B cell (primary cell): ENCODE data around the gene IL19. TPM values are rescaled to one million over a fixed set of nuclear protein-coding genes. Genes with fewer than 3 reads are reported as not detected.
"Not testable (repeated sequence)": the region's sequence is repeated elsewhere in the genome, so short reads cannot be mapped to it uniquely, and the experiment has no call there.

Source experiments
- ATAC-seq: fragments of 200-7000 bp; cut with Tn5 transposase; one replicate; pipeline ENCODE4 v1.10.0; 2021; ENCODE audit warnings: low read depth, mild to moderate bottlenecking, moderate number of reproducible peaks, moderate library complexity
- CTCF ChIA-PET: fragments of 350-600 bp; sonication (Branson Sonifier 250); formaldehyde crosslinking; loops from one replicate; lab custom pipeline; 2021; ENCODE audit warnings: antibody characterized with exemption, inconsistent platforms; lab: Charles Lee
- POLR2A ChIA-PET: fragments of 350-600 bp; sonication (Branson Sonifier 250); formaldehyde crosslinking; loops from one replicate; lab custom pipeline; 2021; ENCODE audit warnings: antibody characterized with exemption; lab: Charles Lee
- DNase-seq: peaks from one replicate; pipeline ENCODE4 v3.0.0; 2013
- H2AFZ ChIP-seq: 2 replicates; pipeline ENCODE4 v1.6.1; 2012; ENCODE audit warnings: mild to moderate bottlenecking, low read depth, low read length; ENCODE audit not compliant: insufficient read depth, poor library complexity, severe bottlenecking
- H3K27ac ChIP-seq, 2 donors: 1 replicate in 1 of 2; 2 replicates in 1 of 2; pipeline ENCODE4 v1.5.1; 2012 to 2013; ENCODE audit warnings: low read length in 2 of 2, mild to moderate bottlenecking in 2 of 2, moderate library complexity in 1 of 2
- H3K27me3 ChIP-seq, 4 experiments: fragments of 200-600 bp in 1 of 4; sonication (generic) in 1 of 4; replicated peaks in 1 of 4; 1 replicate in 2 of 4; 2 replicates in 2 of 4; pipeline versions ENCODE4 v1.6.1 to v1.7.0; 2013 to 2016; ENCODE audit warnings: low read length in 3 of 4, mild to moderate bottlenecking in 2 of 4, mixed read lengths in 1 of 4, moderate library complexity in 1 of 4; ENCODE audit not compliant: insufficient read depth in 4 of 4, control insufficient read depth in 3 of 4; ENCODE audit errors: control extremely low read depth in 1 of 4
- H3K36me3 ChIP-seq, 2 experiments: replicated peaks in 1 of 2; 1 replicate in 1 of 2; 2 replicates in 1 of 2; pipeline versions ENCODE4 v1.6.1 to v1.7.1; 2013; ENCODE audit warnings: low read length in 1 of 2; ENCODE audit not compliant: insufficient read depth in 2 of 2, control insufficient read depth in 1 of 2; ENCODE audit errors: control extremely low read depth in 1 of 2, extremely low read depth in 1 of 2
- H3K4me1 ChIP-seq, 2 donors: fragments of 200-600 bp in 1 of 2; sonication (generic) in 1 of 2; 1 replicate in 1 of 2; 2 replicates in 1 of 2; pipeline versions ENCODE4 v1.5.1 to v1.6.1; 2013 to 2017; ENCODE audit warnings: low read length in 2 of 2; ENCODE audit not compliant: control insufficient read depth in 2 of 2, insufficient read depth in 2 of 2
- H3K4me2 ChIP-seq: replicated peaks from 2 replicates; pipeline ENCODE3; 2012; ENCODE audit warnings: mild to moderate bottlenecking, low read depth, low read length; ENCODE audit not compliant: poor library complexity, severe bottlenecking
- H3K4me3 ChIP-seq, 5 experiments: fragments of 200-600 bp in 1 of 5; sonication (generic) in 1 of 5; 1 replicate in 3 of 5; 2 replicates in 2 of 5; pipeline versions ENCODE4 v1.5.1 to v1.7.0; 2011 to 2016; ENCODE audit warnings: low read length in 4 of 5, mild to moderate bottlenecking in 4 of 5, low read depth in 2 of 5, control low read depth in 1 of 5, moderate library complexity in 1 of 5; ENCODE audit not compliant: insufficient read depth in 1 of 5; ENCODE audit errors: control extremely low read depth in 1 of 5, extremely low read depth in 1 of 5
- H3K79me2 ChIP-seq: fragments of 200-600 bp; sonication (generic); one replicate; pipeline ENCODE4 v1.6.0; 2016; ENCODE audit warnings: low read length; ENCODE audit not compliant: control insufficient read depth, insufficient read depth
- H3K9ac ChIP-seq: fragments of 200-600 bp; sonication (generic); 2 replicates; pipeline ENCODE4 v1.6.1; 2017; ENCODE audit warnings: mild to moderate bottlenecking, low read length, moderate library complexity
- H3K9me3 ChIP-seq, 3 donors: one replicate each; pipeline versions ENCODE4 v1.6.1 to v1.7.1; 2013; ENCODE audit warnings: low read length in 2 of 3; ENCODE audit not compliant: control insufficient read depth in 2 of 3, insufficient read depth in 1 of 3; ENCODE audit errors: control extremely low read depth in 1 of 3
- H4K20me1 ChIP-seq: 2 replicates; pipeline ENCODE4 v1.6.0; 2012; ENCODE audit warnings: mild to moderate bottlenecking, low read length; ENCODE audit not compliant: insufficient read depth, control insufficient read depth, poor library complexity, severe bottlenecking
- H3K27ac Mint-ChIP-seq: one replicate; pipeline ENCODE4 v1.8.0; 2021; ENCODE audit warnings: mixed read lengths
- H3K27me3 Mint-ChIP-seq: one replicate; pipeline ENCODE4 v1.8.0; 2021; ENCODE audit warnings: mixed read lengths
- H3K4me1 Mint-ChIP-seq: one replicate; pipeline ENCODE4 v1.8.0; 2021; ENCODE audit warnings: mixed read lengths
- H3K4me3 Mint-ChIP-seq: one replicate; pipeline ENCODE4 v1.8.0; 2021; ENCODE audit warnings: mixed read lengths
- H3K9me3 Mint-ChIP-seq: one replicate; pipeline ENCODE4 v1.8.0; 2022; ENCODE audit warnings: mixed read lengths; ENCODE audit not compliant: insufficient read depth
- CTCF ChIP-seq: fragments of 200-600 bp; IDR thresholded peaks from one replicate; pipeline ENCODE4 v1.8.0; 2022; ENCODE audit warnings: antibody characterized with exemption, mild to moderate bottlenecking
- EZH2 ChIP-seq: IDR thresholded peaks from 2 replicates; pipeline ENCODE4 v1.6.1; 2012; ENCODE audit warnings: borderline replicate concordance, low read depth, mild to moderate bottlenecking, moderate library complexity, low read length; ENCODE audit not compliant: insufficient read depth, poor library complexity, severe bottlenecking
- WGBS: methylation state at CpG from one replicate; pipeline ENCODE4 v1.1.5; 2013; ENCODE audit warnings: missing lambda C conversion rate; ENCODE audit not compliant: insufficient coverage; 5-methylcytosine and 5-hydroxymethylcytosine counted together
- intact Hi-C: fragments of 100-400 bp; cut with micrococcal nuclease; formaldehyde crosslinking; loops from one replicate; pipeline ENCODE4 v1.10.0; 2022
- polyA plus RNA-seq: library from polyadenylated mRNA; depleted of rRNA; stranded (reverse); fragments of >200 nt; gene quantifications from 2 replicates; pipeline ENCODE4 v1.2.3, GENCODE V29; 2012
- total RNA-seq, 2 donors: library from RNA; stranded (reverse); fragments of 120-200 nt in 1 of 2; gene quantifications; 1 replicate in 1 of 2; 2 replicates in 1 of 2; pipeline versions ENCODE4 v1.2.3 to v1.2.4, GENCODE V29; 2013 to 2022

IL19 gene
- total and polyA plus RNA-seq, 2 donors (not counting 1 experiment from before 2014, with no cell fraction given), result 0.27 TPM; not detected in 1

DNA sequence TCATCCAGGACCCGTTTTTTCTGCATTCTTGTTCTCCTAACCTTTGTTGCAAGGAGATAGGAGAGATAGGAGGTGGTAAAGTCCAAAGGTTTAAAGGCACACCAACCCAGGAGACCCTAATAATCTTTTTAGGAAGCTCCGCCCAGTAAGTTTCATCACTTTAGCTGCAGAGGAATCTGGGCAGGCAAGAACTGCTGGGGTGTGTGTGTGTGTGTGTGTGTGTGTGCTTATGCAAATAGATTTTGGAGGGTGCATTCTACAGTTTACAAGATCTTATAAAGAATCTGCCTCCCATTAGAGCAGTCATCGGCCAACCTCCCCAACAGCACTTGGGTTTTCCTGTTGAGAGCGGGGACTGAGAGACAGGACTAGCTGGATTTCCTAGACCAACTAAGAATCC, 5.7 kb downstream of the IL19 start:
- Mint-ChIP-seq H3K4me3 (no peak overlapping the region), H3K27ac (no peak overlapping the region), H3K27me3 (no peaks in the 10 kb centered on the region), H3K4me1 (peaks cover 42% of the 10 kb centered on the region), H3K9me3 (no peaks in the 10 kb centered on the region)
- no peak overlapping the region for H2AFZ ChIP-seq
- WGBS, result no CpG with 5 or more reads among the region's 4 CpGs
- H3K4me2 ChIP-seq, result no peak overlapping the region
- no peak for ATAC-seq
- TF ChIP-seq CTCF, result no peak
- TF ChIP-seq EZH2, result no peak
- no peak for DNase-seq
- CTCF ChIA-PET, result interaction anchor here (1.0 to 2.1 kb wide), 3 partner anchors 9 to 42 kb away, joined by 3 to 7 read pairs (median 7); no protein-coding TSS in a partner anchor
- intact Hi-C loops, result no loop called here
- POLR2A ChIA-PET, result interaction anchor here (0.6 kb wide), 1 partner anchor 130 kb away, joined by 5 read pairs; no protein-coding TSS in a partner anchor
- no peaks in the 10 kb centered on the region for H3K9me3 ChIP-seq
- H3K4me1 ChIP-seq, result peaks cover 62 to 67% of the 10 kb centered on the region in 2 donors
- H3K27me3 ChIP-seq, result peaks cover 0 to 2% (median 0%) of the 10 kb centered on the region in 4 experiments
- no peak overlapping the region for H3K9ac ChIP-seq
- no peaks in the 10 kb centered on the region for H3K79me2 ChIP-seq
- H3K4me3 ChIP-seq, result no peak overlapping the region
- no peaks in the 10 kb centered on the region for H4K20me1 ChIP-seq
- no peaks in the 10 kb centered on the region for H3K36me3 ChIP-seq
- H3K27ac ChIP-seq, result no peak overlapping the region

GRCh38 chr1:206778031-206778430, 7.5 kb downstream of the IL19 start:
- no peak for DNase-seq
- CTCF ChIA-PET, result interaction anchor here (0.7 to 1.5 kb wide), 3 partner anchors 8 to 54 kb away, joined by 3 to 4 read pairs (median 3); partner anchors contain the start of gene IL19
- H3K27ac ChIP-seq, result no peak overlapping the region
- POLR2A ChIA-PET, result interaction anchor here (0.6 kb wide), 1 partner anchor 150 kb away, joined by 3 read pairs; no protein-coding TSS in a partner anchor
- no peaks in the 10 kb centered on the region for H3K9me3 Mint-ChIP-seq
- no peak for TF ChIP-seq CTCF
- TF ChIP-seq EZH2, result no peak
- H4K20me1 ChIP-seq, result no peaks in the 10 kb centered on the region
- peaks cover 0 to 2% (median 0%) of the 10 kb centered on the region in 4 experiments for H3K27me3 ChIP-seq
- H3K4me2 ChIP-seq, result no peak overlapping the region
- 90% methylated on average over 7 of the region's 7 CpGs for WGBS
- H3K36me3 ChIP-seq, result no peaks in the 10 kb centered on the region
- no peaks in the 10 kb centered on the region for H3K79me2 ChIP-seq
- H3K9me3 ChIP-seq, result no peaks in the 10 kb centered on the region
- intact Hi-C loops, result no loop called here
- no peak overlapping the region for H3K9ac ChIP-seq
- no peak overlapping the region for H3K4me3 ChIP-seq
- H3K4me3 Mint-ChIP-seq, result no peak overlapping the region
- H3K27ac Mint-ChIP-seq, result no peak overlapping the region
- H3K4me1 ChIP-seq, result peaks cover 59 to 64% of the 10 kb centered on the region in 2 donors
- no peak overlapping the region for H2AFZ ChIP-seq
- no peaks in the 10 kb centered on the region for H3K27me3 Mint-ChIP-seq
- no peak for ATAC-seq
- H3K4me1 Mint-ChIP-seq, result peaks cover 39% of the 10 kb centered on the region

- H3K27me3 ChIP-seq, H3K27ac ChIP-seq, ATAC-seq, intact Hi-C loops, POLR2A ChIA-PET, H3K9me3 Mint-ChIP-seq, H2AFZ ChIP-seq, H3K4me2 ChIP-seq, H3K4me3 Mint-ChIP-seq, H3K36me3 ChIP-seq, H3K9ac ChIP-seq, H4K20me1 ChIP-seq, H3K4me3 ChIP-seq, H3K79me2 ChIP-seq, H3K27ac Mint-ChIP-seq, DNase-seq, H3K27me3 Mint-ChIP-seq, H3K9me3 ChIP-seq: not testable (repeated sequence)
- H3K4me1 Mint-ChIP-seq, result peaks cover 38% of the 10 kb centered on the region
- WGBS, result 85% methylated on average over 6 of the region's 6 CpGs
- H3K4me1 ChIP-seq, result peaks cover 59 to 64% of the 10 kb centered on the region in 2 donors
- CTCF ChIA-PET, result interaction anchor here (1.2 to 1.5 kb wide), 2 partner anchors 9 to 22 kb away, joined by 3 to 4 read pairs; partner anchors contain the start of gene IL19
These were observed 8.3 kb downstream of the IL19 start for GRCh38 chr1:206778911-206779310.
